CD8-positive, alpha-beta memory T cell (primary cell): ENCODE measurements around the gene MAPK14. TPM values are rescaled to one million over a fixed set of nuclear protein-coding genes. Genes with fewer than 3 reads are reported as not detected.

Experiments used
- CTCF ChIA-PET: fragments of 350-600 bp; sonication (Branson Sonifier 250); formaldehyde crosslinking; loops from one replicate; lab custom pipeline; 2021; ENCODE audit warnings: antibody characterized with exemption; lab: Charles Lee
- POLR2A ChIA-PET: fragments of 350-600 bp; sonication (Branson Sonifier 250); formaldehyde crosslinking; loops from one replicate; lab custom pipeline; 2021; ENCODE audit warnings: antibody characterized with exemption; lab: Charles Lee
- DNase-seq, 5 donors: peaks; one replicate each; pipeline versions ENCODE4 v3.0.0 to v3.0.0-alpha.2; 2020 to 2022; ENCODE audit warnings: mixed read lengths in 1 of 5
- H3K27ac ChIP-seq: one replicate; pipeline ENCODE4 v1.7.0; 2013; ENCODE audit warnings: low read depth, mild to moderate bottlenecking, low read length, moderate library complexity
- H3K27me3 ChIP-seq: 2 replicates; pipeline ENCODE4 v1.7.0; 2013; ENCODE audit warnings: low read length, mild to moderate bottlenecking; ENCODE audit not compliant: insufficient read depth, poor library complexity, severe bottlenecking
- H3K36me3 ChIP-seq: 2 replicates; pipeline ENCODE4 v1.7.0; 2013; ENCODE audit warnings: mild to moderate bottlenecking, low read length, moderate library complexity; ENCODE audit not compliant: insufficient read depth
- H3K4me1 ChIP-seq: 2 replicates; pipeline ENCODE4 v1.7.0; 2013; ENCODE audit warnings: mild to moderate bottlenecking, low read length, moderate library complexity; ENCODE audit not compliant: insufficient read depth
- H3K4me3 ChIP-seq: 2 replicates; pipeline ENCODE4 v1.7.0; 2013; ENCODE audit warnings: mild to moderate bottlenecking, low read length
- H3K9me3 ChIP-seq: 2 replicates; pipeline ENCODE4 v1.7.0; 2013; ENCODE audit warnings: mild to moderate bottlenecking, low read length
- H3K27ac Mint-ChIP-seq, 8 donors: one replicate each; pipeline ENCODE4 v1.8.0; 2020 to 2021; ENCODE audit warnings: mixed read lengths in 8 of 8, mild to moderate bottlenecking in 6 of 8, inconsistent platforms in 3 of 8, moderate library complexity in 3 of 8
- H3K27me3 Mint-ChIP-seq, 2 donors: one replicate each; pipeline ENCODE4 v1.8.0; 2020 to 2021; ENCODE audit warnings: mixed read lengths in 2 of 2, mild to moderate bottlenecking in 1 of 2, moderate library complexity in 1 of 2
- H3K36me3 Mint-ChIP-seq, 3 donors: one replicate each; pipeline ENCODE4 v1.8.0; 2020 to 2021; ENCODE audit warnings: mixed read lengths in 3 of 3, inconsistent platforms in 1 of 3, mild to moderate bottlenecking in 1 of 3
- H3K4me1 Mint-ChIP-seq, 3 donors: one replicate each; pipeline ENCODE4 v1.8.0; 2020 to 2021; ENCODE audit warnings: mixed read lengths in 3 of 3, inconsistent platforms in 1 of 3, mild to moderate bottlenecking in 1 of 3
- H3K4me3 Mint-ChIP-seq, 7 donors: one replicate each; pipeline ENCODE4 v1.8.0; 2020 to 2021; ENCODE audit warnings: mixed read lengths in 7 of 7, mild to moderate bottlenecking in 6 of 7, moderate library complexity in 4 of 7, inconsistent platforms in 2 of 7
- H3K9me3 Mint-ChIP-seq, 5 donors: one replicate each; pipeline ENCODE4 v1.8.0; 2020 to 2022; ENCODE audit warnings: mixed read lengths in 5 of 5, mild to moderate bottlenecking in 3 of 5, moderate library complexity in 2 of 5, inconsistent platforms in 1 of 5
- polyA plus RNA-seq: library from polyadenylated mRNA; unstranded; fragments of 300-500 nt; fragmentation: Illumina TruSeq; gene quantifications from one replicate; pipeline ENCODE4 v1.2.3, GENCODE V29; 2021
- total RNA-seq, 2 experiments: library from RNA; stranded (reverse); gene quantifications; one replicate each; pipeline ENCODE4 v1.2.3, GENCODE V29; 2021

The MAPK14 gene
- total and polyA plus RNA-seq, 3 experiments from 2014 or later, result 46.5 to 52.5 (median 48.4) TPM

DNA sequence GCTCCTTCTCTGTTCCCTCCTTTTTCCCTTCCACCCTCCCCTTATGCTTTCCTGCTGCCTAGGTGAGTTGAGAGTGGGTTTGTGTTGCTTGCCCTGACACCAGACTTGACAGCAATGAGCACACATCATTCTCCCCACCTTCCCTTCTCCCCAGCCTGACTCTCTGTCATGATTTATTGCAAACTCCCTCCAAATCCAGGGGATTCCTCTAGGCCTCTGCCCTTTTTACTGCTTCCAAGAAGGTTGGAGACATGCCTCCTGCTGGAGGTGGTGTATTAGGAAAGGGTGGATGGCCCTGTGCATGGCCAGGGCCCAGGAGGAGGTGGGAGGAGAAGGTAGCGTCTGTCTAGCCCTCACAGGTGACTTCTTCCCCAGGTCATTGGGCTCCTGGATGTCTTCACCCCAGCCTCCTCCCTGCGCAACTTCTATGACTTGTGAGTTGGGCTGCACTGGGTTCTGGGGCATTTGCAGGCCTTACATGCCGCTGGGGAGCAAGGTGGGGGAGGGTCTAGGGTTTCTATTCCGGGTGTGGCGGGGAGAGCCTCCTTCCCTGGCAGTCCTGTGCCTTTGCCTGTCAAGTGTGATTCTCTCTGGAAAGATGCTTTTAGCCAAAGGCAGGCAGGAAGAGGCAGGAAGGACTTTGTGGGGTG, 104.8 kb downstream of the MAPK14 start:
- Histone ChIP-seq H3K36me3 (peaks cover 19% of the 10 kb centered on the region), H3K27me3 (no peaks in the 10 kb centered on the region), H3K27ac (no peak overlapping the region), H3K9me3 (no peaks in the 10 kb centered on the region), H3K4me3 (peak overlapping the region; percentile 86), H3K4me1 (peaks cover 33% of the 10 kb centered on the region)
- Mint-ChIP-seq H3K9me3 (no peaks in the 10 kb centered on the region), H3K27me3 (no peaks in the 10 kb centered on the region), H3K4me1 (peaks cover 38 to 53% (median 51%) of the 10 kb centered on the region in 3 donors), H3K36me3 (peaks cover 0 to 44% (median 16%) of the 10 kb centered on the region in 3 donors), H3K27ac (peak overlapping the region; percentile 90 to 96 (median 93)), H3K4me3 (peak overlapping the region; percentile 88 to 96 (median 89))
- ChIA-PET POLR2A (interaction anchor here (0.9 to 2.6 kb wide), 6 partner anchors 11 to 237 kb away, joined by 3 to 16 read pairs (median 4); partner anchors contain the start of gene MAPK14), CTCF (interaction anchor here (0.7 to 4.1 kb wide), 15 partner anchors 8 to 227 kb away, joined by 3 to 18 read pairs (median 4); partner anchors contain the start of gene MAPK14)
- DNase-seq, result no peak

DNA sequence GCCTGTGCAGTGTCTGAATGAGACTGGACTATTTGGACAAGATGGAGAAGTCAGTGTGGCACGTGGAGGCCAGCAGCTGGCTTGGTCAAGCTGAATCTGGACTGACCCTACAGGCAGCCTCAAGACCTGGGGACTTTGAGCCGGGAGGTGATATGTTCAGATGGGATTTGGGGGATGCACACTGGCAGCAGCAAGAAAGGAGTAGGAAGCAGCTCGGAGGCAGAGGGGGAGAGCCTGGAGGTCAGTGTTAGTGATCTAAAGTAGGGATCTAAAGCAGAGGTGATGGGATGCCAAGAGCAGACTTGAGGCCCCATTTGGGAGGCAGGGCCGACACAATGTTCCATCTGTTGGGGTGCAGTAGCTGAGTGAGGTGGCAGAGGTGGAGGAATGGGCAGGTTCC, 105.5 kb downstream of the MAPK14 start:
- Mint-ChIP-seq H3K4me1 (peaks cover 38 to 47% (median 46%) of the 10 kb centered on the region in 3 donors), H3K27me3 (no peaks in the 10 kb centered on the region), H3K4me3 (peak overlapping the region in 3 of 7 donors; percentile 11 to 89 (median 37)), H3K9me3 (no peaks in the 10 kb centered on the region), H3K36me3 (peaks cover 0 to 51% (median 16%) of the 10 kb centered on the region in 3 donors), H3K27ac (peak overlapping the region; percentile 2 to 95 (median 93))
- Histone ChIP-seq H3K4me3 (no peak overlapping the region), H3K4me1 (peaks cover 31% of the 10 kb centered on the region), H3K9me3 (no peaks in the 10 kb centered on the region), H3K27ac (no peak overlapping the region), H3K36me3 (peaks cover 19% of the 10 kb centered on the region), H3K27me3 (no peaks in the 10 kb centered on the region)
- POLR2A ChIA-PET, result interaction anchor here (0.6 to 1.8 kb wide), 2 partner anchors 62 to 391 kb away, joined by 3 to 4 read pairs; no protein-coding TSS in a partner anchor
- CTCF ChIA-PET, result interaction anchor here (1.0 to 4.1 kb wide), 3 partner anchors 9 to 169 kb away, joined by 3 to 12 read pairs (median 3); partner anchors contain the start of gene MAPK14
- DNase-seq, result no peak

DNA sequence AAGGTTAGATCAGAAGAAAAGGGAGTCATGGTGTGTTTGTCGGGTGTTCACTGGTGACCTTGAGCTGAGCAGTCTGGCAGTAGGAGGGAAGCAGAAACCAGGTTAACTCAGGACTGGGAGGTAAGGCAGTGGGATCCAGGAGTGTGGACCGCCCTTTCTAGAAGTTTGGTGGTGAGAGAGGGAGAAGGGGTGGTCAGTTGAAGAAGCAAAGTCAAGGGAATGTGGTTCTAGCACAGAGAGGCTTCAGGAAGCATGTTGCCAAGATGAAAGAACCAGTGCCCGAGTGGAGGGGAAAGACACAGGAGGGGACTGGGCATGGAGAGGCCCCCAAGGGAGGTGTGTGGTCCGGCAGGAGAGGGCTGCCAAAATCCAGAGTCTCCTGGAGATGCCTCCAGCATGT, 106.3 kb downstream of the MAPK14 start:
- no peaks in the 10 kb centered on the region for H3K27me3 ChIP-seq
- peaks cover 38 to 40% (median 39%) of the 10 kb centered on the region in 3 donors for H3K4me1 Mint-ChIP-seq
- peaks cover 19% of the 10 kb centered on the region for H3K36me3 ChIP-seq
- no peaks in the 10 kb centered on the region for H3K9me3 ChIP-seq
- no peaks in the 10 kb centered on the region for H3K9me3 Mint-ChIP-seq
- DNase-seq, result no peak
- H3K27ac ChIP-seq, result no peak overlapping the region
- H3K36me3 Mint-ChIP-seq, result peaks cover 0 to 59% (median 16%) of the 10 kb centered on the region in 3 donors
- H3K4me3 ChIP-seq, result no peak overlapping the region
- ChIA-PET CTCF (interaction anchor here (1.1 to 4.1 kb wide), 2 partner anchors 10 to 105 kb away, joined by 3 to 12 read pairs; partner anchors contain the start of gene MAPK14), POLR2A (interaction anchor here (1.8 kb wide), 1 partner anchor 61 kb away, joined by 4 read pairs; no protein-coding TSS in a partner anchor)
- peaks cover 31% of the 10 kb centered on the region for H3K4me1 ChIP-seq
- peak overlapping the region in 6 of 8 donors; percentile 6 to 95 (median 75) for H3K27ac Mint-ChIP-seq
- H3K27me3 Mint-ChIP-seq, result no peaks in the 10 kb centered on the region
- peak overlapping the region in 1 of 7 donors; percentile 4 for H3K4me3 Mint-ChIP-seq

DNA sequence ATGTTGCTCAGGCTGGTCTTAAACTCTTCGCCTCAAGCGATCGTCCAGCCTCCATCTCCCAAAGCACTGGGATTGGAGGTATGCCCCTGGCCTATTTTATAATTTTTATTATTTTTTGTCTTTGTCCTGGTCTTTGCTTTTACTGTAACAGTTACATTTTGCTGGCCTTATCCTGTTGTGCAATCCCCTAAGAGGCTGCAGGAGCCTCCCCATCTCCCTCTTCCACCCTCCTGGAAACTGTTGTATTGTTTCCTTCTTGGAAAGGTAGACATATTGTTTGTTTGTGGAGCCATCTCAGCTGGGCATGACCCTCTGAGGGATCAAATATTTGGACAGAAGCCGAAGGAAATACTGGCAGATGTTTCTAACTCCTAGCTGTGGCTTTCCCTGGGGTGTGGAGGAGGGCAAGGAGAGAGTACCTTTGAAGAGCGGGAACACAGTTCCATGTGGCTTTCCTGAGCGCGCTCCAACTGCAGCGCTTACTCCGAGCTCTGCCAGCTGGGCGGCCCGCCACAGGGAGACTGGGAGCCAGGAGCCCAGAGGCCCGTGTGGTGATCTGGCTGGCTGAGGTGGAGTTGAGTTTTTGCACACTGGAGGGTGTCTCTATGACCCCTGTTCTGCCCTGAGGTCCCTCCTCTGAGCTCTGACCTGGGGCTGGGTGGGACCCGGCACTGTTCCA, 107.6 kb downstream of the MAPK14 start:
- Mint-ChIP-seq H3K36me3 (peaks cover 0 to 70% (median 19%) of the 10 kb centered on the region in 3 donors), H3K27me3 (no peaks in the 10 kb centered on the region), H3K27ac (peak overlapping the region in 4 of 8 donors; percentile 27 to 81 (median 67)), H3K9me3 (no peaks in the 10 kb centered on the region), H3K4me3 (no peak overlapping the region), H3K4me1 (peaks cover 36 to 38% (median 37%) of the 10 kb centered on the region in 3 donors)
- ChIA-PET POLR2A (no interaction called here), CTCF (interaction anchor here (0.9 to 4.1 kb wide), 5 partner anchors 9 to 107 kb away, joined by 3 to 12 read pairs (median 4); partner anchors contain the start of gene MAPK14)
- Histone ChIP-seq H3K9me3 (no peaks in the 10 kb centered on the region), H3K36me3 (peaks cover 19% of the 10 kb centered on the region), H3K27me3 (no peaks in the 10 kb centered on the region), H3K4me3 (no peak overlapping the region), H3K27ac (no peak overlapping the region), H3K4me1 (peaks cover 30% of the 10 kb centered on the region)
- DNase-seq, result no peak

DNA sequence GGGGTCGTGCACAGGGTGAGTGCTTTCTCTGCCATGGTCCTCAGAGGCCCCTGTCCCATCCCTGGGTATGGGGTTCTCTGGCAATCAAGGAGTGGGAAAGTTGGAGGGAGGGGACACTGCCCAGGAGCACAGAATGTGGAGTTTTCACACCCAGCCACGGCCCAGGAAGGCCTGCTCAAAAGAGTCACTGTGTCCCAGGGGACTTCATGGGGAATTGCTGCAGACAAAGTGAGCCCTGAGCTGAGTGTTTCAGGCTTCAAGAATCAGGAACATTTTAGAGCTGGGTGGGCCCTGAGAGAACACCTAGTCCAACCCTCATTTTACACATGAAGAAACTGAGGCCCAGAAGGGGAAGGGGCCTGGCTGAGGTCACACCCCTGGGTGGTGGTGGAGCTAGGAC, 108.4 kb downstream of the MAPK14 start:
- Mint-ChIP-seq H3K4me1 (peaks cover 34 to 42% (median 42%) of the 10 kb centered on the region in 3 donors), H3K27me3 (no peaks in the 10 kb centered on the region), H3K36me3 (peaks cover 0 to 73% (median 20%) of the 10 kb centered on the region in 3 donors), H3K4me3 (no peak overlapping the region), H3K9me3 (no peaks in the 10 kb centered on the region), H3K27ac (peak overlapping the region in 3 of 8 donors; percentile 44 to 54 (median 47))
- Histone ChIP-seq H3K4me1 (peaks cover 29% of the 10 kb centered on the region), H3K36me3 (peaks cover 19% of the 10 kb centered on the region), H3K27me3 (no peaks in the 10 kb centered on the region), H3K4me3 (no peak overlapping the region), H3K27ac (no peak overlapping the region), H3K9me3 (no peaks in the 10 kb centered on the region)
- CTCF ChIA-PET, result interaction anchor here (1.0 to 4.1 kb wide), 4 partner anchors 8 to 107 kb away, joined by 3 to 12 read pairs (median 6); partner anchors contain the start of gene MAPK14
- POLR2A ChIA-PET, result no interaction called here
- no peak for DNase-seq

DNA sequence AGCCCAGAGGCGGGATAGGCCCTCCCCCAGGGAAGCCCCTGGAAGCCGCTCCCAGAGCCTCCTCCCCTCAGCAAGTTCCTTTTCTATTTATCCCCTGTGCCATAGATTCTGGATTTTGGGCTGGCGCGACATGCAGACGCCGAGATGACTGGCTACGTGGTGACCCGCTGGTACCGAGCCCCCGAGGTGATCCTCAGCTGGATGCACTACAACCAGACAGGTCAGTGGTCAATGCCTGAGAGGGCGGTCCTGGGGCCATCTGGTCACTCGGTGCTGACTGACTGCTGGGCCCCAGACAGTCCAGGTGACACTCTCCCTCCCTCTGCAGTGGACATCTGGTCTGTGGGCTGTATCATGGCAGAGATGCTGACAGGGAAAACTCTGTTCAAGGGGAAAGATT, 108.9 kb downstream of the MAPK14 start:
- Mint-ChIP-seq H3K36me3 (peaks cover 0 to 75% (median 21%) of the 10 kb centered on the region in 3 donors), H3K27me3 (no peaks in the 10 kb centered on the region), H3K4me3 (no peak overlapping the region), H3K27ac (peak overlapping the region in 2 of 8 donors; percentile 37 to 78), H3K9me3 (no peaks in the 10 kb centered on the region), H3K4me1 (peaks cover 35 to 42% (median 41%) of the 10 kb centered on the region in 3 donors)
- ChIA-PET POLR2A (no interaction called here), CTCF (interaction anchor here (4.1 kb wide), 1 partner anchor 108 kb away, joined by 12 read pairs; the partner anchor contains the start of gene MAPK14)
- Histone ChIP-seq H3K4me1 (peaks cover 24% of the 10 kb centered on the region), H3K27me3 (no peaks in the 10 kb centered on the region), H3K36me3 (peaks cover 19% of the 10 kb centered on the region), H3K9me3 (no peaks in the 10 kb centered on the region), H3K27ac (no peak overlapping the region), H3K4me3 (no peak overlapping the region)
- DNase-seq, result no peak

DNA sequence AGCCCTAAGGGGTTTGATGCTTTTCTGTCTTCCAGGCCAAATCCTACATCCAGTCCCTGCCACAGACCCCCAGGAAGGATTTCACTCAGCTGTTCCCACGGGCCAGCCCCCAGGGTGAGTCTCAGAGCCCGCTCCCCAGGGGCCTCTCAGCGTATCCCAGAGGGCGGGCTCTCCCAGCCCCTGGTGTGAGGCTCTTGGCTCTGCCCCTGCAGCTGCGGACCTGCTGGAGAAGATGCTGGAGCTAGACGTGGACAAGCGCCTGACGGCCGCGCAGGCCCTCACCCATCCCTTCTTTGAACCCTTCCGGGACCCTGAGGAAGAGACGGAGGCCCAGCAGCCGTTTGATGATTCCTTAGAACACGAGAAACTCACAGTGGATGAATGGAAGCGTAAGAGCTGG, 111.1 kb downstream of the MAPK14 start:
- H3K4me1 ChIP-seq, result peaks cover 5% of the 10 kb centered on the region
- ChIA-PET CTCF (interaction anchor here (2.3 to 2.5 kb wide), 2 partner anchors 18 to 44 kb away, joined by 5 to 6 read pairs; no protein-coding TSS in a partner anchor), POLR2A (no interaction called here)
- H3K27ac ChIP-seq, result no peak overlapping the region
- Mint-ChIP-seq H3K4me1 (peaks cover 23 to 29% (median 27%) of the 10 kb centered on the region in 3 donors), H3K36me3 (peaks cover 0 to 66% (median 16%) of the 10 kb centered on the region in 3 donors), H3K27ac (peak overlapping the region in 3 of 8 donors; percentile 33 to 76 (median 43)), H3K9me3 (no peaks in the 10 kb centered on the region), H3K27me3 (no peaks in the 10 kb centered on the region), H3K4me3 (no peak overlapping the region)
- no peak for DNase-seq
- H3K36me3 ChIP-seq, result peaks cover 15% of the 10 kb centered on the region
- no peak overlapping the region for H3K4me3 ChIP-seq
- no peaks in the 10 kb centered on the region for H3K9me3 ChIP-seq
- H3K27me3 ChIP-seq, result no peaks in the 10 kb centered on the region
